Jurkat, Clone E6-1 (cell line): Measurements from ENCODE around the gene GRN.
"Not testable (repeated sequence)": the region's sequence is repeated elsewhere in the genome, so short reads cannot be mapped to it uniquely, and the experiment has no call there.

Experiments
- DNase-seq: peaks from one replicate; pipeline ENCODE4 v3.0.0-alpha.2; 2011; ENCODE audit warnings: low read depth, low spot score
- H3K4me3 ChIP-seq: 2 replicates; pipeline ENCODE4 v1.5.1; 2011; ENCODE audit warnings: mild to moderate bottlenecking, low read length, control low read depth, moderate library complexity

Gene GRN

DNA sequence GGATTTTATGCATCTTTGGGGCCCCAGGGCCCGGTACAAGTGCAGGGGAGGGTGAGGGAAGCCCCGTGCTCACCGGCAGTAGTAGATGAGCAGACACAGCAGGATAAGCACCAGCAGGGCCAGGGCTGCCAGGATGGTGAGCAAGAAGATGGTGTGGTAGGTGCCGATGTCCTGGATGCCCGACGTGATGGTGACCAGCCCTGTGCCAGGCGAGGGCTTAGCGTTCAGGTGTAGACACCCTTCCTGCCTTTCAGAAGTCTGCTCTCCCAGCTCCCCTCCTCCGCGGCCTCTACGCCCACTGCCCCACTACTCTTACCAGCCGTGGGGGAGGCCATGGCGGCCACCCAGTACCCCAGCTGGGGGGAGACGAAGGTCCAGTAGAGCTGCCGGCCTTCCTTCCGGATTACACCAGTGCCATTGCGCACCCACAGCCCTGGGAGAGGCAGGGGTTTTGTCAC is 10.6 kb downstream of the GRN start:
- DNase-seq: no peak
- H3K4me3 ChIP-seq: no peak overlapping the region

DNA sequence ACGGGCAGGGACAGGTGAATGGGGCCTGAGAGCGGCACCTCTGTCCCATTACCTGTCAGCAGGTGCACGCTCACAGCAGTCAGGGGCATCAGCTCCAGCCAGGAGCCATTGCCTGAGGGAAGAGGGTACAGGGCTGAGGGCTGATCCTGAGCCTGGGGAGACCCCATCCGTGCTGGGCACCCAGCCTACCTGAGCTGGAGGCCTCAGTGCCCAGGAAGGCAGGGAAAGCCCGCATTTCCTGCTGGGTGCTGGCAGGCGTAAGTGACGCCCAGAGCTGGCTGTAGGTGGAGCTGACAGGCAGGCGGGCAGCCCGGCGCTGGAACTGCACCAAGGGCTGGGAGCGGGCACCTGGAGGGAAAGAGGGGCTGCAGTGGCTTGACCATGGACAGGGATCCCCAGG is 11.1 kb downstream of the GRN start:
- H3K4me3 ChIP-seq: no peak overlapping the region
- no peak for DNase-seq

DNA sequence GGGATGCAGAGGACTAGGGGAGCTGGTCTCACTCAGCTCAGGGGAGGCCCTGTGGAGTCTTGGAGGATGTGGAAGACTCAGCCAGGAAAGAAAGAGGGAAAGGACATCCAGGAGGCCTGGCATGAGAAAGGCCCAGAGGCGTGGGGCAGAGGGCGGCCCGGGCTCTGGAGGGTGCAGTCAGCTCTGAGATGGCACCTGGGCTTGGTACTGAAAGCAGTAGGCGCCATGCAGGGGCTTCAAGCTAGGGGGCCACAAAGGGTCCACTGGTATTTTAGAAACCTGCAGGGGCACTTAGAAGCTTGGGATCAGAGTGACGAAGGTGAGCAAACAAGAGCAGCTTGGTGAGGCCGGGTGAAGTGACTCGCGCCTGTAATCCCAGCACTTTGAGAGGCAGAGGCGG is 13.0 kb downstream of the GRN start:
- DNase-seq: no peak
- no peak overlapping the region for H3K4me3 ChIP-seq

DNA sequence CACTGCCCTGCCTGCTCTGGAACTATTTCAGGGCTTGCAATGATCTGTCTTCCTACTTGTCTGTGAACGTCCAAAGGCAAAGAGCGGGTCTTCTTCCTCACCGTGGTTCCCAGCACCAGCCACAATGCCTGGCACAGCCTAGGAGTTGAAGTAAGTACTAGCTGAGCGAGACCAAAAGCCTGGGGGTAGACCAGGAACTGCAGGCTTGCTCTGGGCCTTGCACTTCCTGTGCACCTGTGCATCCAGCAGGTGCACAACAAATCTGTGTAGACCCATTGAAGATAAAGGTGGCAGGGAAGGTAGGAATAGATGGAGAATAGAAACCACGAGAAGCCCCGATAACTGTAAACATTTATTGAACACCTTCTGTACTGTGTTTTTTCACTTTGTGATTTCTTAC is 13.9 kb downstream of the GRN start:
- DNase-seq: peak; percentile 37
- H3K4me3 ChIP-seq: no peak overlapping the region

DNA sequence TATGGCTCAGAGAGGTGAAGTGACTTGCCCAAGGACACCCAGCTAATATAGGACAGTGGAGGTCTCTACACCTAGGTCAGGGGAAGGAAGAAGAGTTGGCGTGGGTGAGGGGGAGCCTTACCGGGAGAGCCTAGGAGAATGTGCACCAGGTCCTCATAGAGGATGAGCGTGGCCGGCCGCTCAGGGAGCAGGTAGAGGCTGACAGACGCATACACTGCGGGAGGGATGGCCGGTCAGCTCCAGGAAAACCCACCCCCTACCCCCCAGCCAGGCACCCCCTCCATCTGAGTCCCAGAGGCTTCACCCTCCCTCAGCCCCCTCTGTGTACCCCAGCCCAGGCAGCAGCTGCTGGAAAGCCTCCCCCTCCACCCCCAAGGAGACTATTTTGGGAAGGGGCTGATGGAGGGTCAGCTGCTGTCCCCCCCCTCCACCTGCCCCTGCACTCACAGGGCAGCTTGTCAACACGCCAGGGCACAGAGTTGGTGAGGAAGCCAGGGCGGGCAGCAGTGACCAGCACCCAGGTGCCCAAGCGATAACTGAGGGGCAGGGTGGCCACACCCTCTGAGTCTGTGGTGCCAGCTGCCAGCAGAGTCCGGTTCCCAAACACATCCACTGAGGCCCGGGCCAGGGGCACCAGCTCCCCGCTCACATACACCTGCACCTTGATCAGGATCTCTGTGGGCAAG is 14.5 kb downstream of the GRN start:
- DNase-seq: no peak
- no peak overlapping the region for H3K4me3 ChIP-seq

DNA sequence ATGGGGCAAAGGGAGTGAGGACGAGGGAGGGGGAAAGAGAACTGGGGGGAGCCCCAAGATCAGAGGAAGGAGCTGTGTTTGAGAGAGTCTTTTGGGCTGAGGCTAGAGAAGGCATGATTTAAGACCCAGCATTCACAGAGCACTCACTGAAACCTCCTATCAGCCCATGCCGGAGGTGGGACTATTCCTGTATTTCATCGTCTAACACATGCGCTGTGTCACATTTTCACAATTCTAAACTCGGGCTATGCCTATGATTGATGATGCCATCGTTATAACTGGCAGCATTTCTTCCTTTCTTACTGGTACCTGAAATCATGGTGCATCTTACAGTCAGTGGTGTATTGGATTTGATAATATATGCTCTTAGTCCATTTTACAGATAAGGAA is 15.0 kb downstream of the GRN start:
- DNase-seq: no peak
- H3K4me3 ChIP-seq: no peak overlapping the region

DNA sequence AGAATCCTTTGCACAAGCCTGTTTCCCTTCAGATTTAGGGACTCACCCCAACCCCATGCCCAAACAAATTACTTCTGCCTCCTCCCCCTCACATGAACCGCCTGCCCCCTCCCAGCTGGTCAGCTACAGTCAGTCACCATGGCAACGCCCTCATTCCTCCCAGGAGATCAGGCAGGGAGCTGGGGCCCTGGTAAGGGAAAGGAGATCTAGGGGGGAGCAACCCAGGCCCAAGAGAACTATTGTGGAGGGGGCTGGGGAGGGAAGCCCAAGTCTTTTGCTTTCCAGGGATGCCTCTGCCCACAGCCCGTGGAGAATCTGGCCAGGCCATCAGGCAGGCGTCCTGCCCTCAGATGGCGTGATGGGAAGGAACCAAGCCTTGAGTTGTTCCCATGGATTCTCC is 15.7 kb downstream of the GRN start:
- H3K4me3 ChIP-seq: no peak overlapping the region
- no peak for DNase-seq

DNA sequence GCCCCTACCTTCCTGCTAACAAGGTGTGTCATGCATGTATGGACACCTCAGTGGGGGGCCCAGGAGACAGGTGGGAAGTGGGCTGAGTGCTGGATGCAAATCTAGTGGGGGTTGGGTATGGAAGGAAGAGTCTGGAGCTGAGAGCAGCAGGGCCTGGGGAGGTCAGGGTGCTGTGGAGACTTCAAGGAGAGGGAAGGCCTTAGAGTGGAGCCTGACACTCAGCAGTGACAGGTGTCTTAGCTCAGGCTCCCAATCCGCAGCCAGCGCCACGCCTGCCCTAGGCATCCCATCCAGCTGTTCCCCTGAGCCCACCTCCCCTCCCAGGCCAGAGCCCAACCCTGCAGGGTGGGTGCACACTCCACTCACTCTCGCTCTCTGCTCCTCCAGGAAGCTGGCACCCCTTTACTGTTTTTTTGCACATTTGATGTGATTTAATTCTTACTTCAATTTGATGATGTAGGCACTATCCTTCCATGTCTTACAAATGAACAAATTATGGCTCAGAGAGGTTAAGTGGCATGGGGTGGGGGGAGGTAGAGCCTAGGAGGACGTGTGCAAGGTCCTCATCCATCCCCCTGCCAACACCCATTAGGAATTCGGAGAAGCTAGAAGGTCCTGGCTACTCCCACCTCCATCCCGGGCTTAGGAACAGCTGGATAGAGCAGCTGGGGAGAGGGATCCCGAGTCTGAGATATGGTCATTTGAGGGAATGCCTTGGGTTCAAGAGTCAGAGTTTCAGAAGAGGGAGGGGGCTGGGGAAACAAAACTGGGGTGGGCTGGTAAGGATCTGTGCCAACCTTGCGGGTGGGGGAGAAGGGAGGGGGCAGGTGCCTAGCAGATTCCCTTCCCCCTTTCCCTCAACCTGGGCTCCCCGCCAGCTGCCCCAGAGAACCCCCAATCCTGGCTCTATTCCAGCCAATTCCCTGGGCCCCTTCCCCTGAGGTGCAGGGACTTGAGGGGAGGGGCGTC is 16.5 kb downstream of the GRN start:
- no peak overlapping the region for H3K4me3 ChIP-seq
- DNase-seq: no peak

DNA sequence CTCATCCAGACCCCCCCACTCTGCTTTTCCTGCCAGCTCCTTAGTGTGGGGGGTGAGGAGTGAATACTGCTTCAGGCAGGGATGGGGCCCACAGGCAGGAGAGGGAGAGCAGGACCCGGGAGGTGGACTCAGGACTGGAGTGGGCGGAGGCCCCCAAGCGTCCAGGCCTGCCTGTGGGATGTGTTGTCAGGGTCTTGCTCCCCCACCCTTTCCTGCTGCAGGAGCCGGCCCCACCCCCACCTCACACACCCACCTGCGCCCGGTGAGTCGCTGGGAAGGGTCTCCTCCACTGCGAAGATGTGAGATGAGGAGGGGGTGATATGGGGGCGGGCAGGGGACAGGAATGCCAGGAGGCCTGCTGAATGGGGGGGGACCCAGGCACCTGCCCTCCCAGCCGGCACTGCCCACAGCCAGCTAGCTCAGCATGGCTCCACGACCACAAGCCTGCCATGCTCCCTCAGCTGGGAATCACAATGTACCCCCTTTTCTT is 17.4 kb downstream of the GRN start:
- peak overlapping the region; percentile 65 for H3K4me3 ChIP-seq
- no peak for DNase-seq

DNA sequence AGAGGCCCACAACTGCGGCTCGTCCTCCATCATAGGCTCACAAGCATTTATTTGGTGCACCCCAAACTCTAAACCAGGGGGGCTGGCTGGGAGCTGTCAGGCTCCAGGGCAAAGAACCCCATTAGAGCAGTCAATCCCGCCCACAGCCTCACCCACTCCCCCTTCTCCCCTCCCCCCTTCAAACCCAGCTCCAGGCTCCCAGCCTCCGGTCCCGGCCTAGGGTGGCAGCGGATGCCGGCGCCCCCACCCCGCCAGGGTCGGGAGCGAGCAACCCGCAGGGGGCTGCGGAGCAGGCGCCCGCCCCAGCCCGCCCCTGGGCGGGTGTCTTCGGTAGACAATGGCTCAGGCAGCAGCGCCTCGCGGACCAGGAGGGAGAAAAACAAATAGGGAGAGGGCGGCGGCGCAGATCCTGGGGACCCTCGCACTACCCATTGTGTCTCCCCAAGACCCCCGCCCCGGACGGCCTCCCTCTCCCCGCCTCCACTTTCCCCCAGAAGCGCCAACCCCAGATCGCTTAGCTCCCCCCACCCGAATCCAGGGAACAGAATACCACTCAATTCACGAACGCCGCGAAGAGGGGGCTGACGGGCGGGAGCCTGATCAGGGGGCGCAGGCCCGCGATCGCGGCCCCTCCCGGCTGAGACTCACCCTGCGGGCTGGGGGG is 18.0 kb downstream of the GRN start:
- peak overlapping the region; percentile 65 for H3K4me3 ChIP-seq
- no peak for DNase-seq

DNA sequence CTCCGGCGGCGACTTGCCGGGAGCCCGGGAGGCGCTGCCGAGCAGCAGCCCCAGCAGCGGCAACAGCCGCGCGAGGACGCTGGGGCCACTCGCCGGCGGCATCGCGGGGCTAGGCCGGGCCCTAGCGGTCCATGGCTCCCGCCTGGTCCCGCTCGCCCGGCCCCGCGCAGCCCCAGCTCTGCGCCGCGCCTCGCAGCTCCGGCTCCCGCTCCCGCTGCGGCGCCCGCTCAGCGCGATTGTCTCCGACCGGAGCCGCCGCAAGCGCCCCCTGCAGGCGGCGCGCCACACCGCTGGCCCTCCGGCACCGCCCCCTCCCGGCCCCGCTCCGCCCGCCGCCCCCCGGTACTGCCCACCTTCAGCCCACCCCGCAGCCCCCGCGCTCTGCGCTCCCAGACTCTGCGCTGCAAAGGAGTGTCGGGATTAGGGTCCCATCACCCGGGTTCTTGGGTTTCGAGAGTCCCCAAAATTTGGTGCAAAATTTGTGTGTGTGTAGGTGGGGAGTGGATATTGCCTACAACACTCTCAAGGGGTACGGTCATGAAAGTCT is 18.6 kb downstream of the GRN start, which contains the start of gene FAM171A2:
TSS of gene FAM171A2 (minus strand) at position 241 of the 547 bp plus-strand sequence. CDS start at position 102, 139 bp downstream.
- no peak for DNase-seq
- peak within 1 kb of the TSS; percentile 65 for H3K4me3 ChIP-seq

DNA sequence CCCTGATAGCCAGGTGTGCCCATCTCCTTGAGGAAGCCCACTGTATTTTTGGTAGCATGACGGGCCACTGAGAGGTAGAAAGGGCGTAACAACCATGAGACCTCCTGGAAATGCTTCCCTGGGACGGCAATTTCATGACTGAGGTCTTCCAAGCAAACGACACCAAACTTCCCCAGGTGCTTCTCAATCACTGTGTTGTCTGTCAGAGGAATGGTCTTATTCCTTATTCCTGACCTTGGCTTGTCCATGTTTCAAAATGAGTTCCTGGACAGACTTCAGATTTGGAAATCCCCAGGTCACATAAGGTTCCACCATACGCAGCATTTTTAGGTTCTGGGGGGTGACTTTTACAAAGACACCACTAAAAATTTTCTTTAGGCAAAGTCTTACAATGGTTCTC is 19.9 kb downstream of the GRN start:
- not testable (repeated sequence) for DNase-seq, H3K4me3 ChIP-seq

DNA sequence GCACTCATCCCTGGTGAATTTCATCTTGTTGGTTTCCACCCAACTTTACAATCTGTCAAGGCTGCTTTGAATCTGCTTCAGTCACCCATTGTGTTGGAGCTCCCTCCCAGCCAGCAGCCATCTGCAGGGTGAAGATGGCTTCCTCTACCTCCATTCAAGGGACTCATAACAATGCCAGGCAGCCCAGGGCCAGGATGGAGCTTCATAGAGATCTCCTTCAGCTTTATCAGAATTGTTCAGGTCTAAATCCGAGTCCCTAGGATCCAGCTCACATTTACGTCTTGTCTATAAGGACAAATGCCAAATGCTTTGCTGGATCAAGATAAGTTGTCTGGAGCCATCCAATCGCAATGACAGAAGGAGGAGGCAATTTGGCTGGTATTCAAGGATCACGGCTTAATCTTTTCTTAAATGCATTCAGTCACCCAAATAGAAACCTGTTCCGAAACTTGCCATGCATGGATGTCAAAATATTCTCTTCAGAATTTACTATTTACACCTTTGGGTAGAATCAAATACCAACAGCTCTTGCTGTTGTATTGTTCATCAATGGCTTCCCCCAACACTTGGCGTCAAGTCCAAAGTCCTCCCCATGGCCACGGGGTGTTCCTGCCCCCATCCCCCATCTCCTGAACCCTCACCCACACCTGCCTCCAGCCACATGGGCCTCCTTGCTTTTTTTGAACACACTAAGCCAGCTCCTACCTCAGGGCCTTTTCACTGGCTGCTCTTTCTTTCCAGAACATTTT is 22.3 kb downstream of the GRN start:
- no peak for DNase-seq

DNA sequence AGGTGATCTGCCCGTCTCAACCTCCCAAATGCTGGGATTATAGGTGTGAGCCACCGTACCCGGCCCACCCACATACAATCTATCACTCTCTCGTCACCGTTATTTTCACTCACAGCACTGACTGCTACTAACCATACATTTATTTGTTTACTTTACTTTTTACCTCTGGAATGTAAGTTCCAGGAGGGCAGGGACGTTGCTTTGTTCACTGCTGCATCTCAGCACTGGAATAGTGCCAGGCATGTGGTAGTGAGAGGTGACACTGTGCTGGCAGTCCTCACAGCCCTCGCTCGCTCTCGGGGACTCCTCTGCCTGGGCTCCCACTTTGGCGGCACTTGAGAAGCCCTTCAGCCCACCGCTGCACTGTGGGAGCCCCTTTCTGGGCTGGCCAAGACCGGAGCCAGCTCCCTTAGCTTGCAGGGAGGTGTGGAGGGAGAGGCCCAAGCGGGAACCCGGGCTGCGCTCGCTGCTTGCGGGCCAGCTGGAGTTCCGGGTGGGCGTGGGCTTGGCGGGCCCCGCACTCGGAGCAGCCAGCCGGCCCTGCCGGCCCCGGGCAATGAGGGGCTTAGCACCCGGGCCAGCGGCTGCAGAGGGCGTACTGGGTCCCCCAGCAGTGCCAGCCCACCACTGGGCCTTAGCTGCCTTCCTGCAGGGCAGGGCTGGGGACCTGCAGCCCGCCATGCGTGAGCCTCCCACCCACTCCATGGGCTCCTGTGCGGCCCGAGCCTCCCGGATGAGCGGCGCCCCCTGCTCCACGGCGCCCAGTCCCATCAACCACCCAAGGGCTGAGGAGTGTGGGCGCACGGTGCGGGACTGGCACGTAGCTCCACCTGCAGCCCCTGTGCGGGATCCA is 23.5 kb downstream of the GRN start:
- not testable (repeated sequence) for H3K4me3 ChIP-seq, DNase-seq

More for the DNA sequence above, 22.3 kb downstream of the GRN start:
- no peak overlapping the region for H3K4me3 ChIP-seq

DNA sequence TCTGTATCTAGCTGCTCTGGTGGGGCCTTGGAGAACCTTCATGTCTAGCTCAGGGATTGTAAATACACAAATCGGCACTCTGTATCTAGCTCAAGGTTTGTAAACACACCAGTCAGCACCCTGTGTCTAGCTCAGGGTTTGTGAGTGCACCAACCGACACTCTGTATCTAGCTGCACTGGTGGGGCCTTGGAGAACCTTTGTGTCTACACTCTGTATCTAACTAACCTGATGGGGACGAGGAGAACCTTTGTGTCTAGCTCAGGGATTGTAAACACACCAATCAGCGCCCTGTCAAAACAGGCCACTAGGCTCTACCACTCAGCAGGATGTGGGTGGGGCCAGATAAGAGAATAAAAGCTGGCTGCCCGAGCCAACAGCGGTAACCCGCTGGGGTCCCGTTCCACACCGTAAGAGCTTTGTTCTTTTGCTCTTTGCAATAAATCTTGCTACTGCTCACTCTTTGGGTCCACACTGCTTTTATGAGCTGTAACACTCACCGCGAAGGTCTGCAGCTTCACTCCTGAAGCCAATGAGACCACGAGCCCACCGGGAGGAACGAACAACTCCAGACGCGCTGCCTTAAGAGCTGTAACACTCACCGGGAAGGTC is 24.4 kb downstream of the GRN start:
- not testable (repeated sequence) for DNase-seq, H3K4me3 ChIP-seq

DNA sequence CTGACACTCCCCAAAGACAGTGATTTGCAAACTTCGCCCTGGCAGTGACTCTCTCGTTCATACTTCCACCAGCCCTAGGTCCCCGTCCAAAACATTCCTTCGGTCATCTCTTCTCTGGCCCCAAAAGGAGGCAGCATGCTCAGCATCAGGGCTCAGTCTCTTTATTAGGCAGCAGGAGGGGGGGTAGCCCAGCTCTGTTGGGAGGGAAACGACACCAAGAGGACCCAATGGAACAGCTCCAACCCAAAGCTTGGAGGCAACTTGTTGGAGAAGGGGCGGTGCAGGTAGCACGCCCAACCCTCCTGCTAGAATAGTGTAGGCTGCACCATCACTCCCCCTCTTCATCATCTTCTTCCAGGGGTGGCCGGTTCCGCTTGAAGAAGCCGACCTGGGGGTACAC is 26.9 kb downstream of the GRN start:
- no peak overlapping the region for H3K4me3 ChIP-seq
- no peak for DNase-seq
